H1 (cell line): ENCODE results near the gene H2AZ1. TPM values are rescaled to one million over a fixed set of nuclear protein-coding genes. Genes with fewer than 3 reads are reported as not detected.
A peak's percentile ranks its signal among the peaks of the same experiment; 100 is the strongest.

Source experiments
- ASH2L ChIP-seq: fragments of 200-600, 300-600 bp; sonication (generic); IDR thresholded peaks from one replicate; pipeline ENCODE4 v1.7.1; 2017; ENCODE audit warnings: low read length
- EP300 ChIP-seq, 2 experiments: IDR thresholded peaks; 1 replicate in 1 of 2; 2 replicates in 1 of 2; pipeline ENCODE4 v1.6.1; 2011 to 2012; ENCODE audit warnings: low read depth in 2 of 2, low read length in 2 of 2, mild to moderate bottlenecking in 2 of 2, borderline replicate concordance in 1 of 2, inconsistent platforms in 1 of 2, moderate library complexity in 1 of 2
- NRF1 ChIP-seq: IDR thresholded peaks from 2 replicates; pipeline ENCODE4 v1.6.1; 2011; ENCODE audit warnings: mild to moderate bottlenecking, low read depth, low read length, improper control_type of control experiment
- PHF8 ChIP-seq: fragments of 200-600 bp; sonication (generic); conservative IDR thresholded peaks from 2 replicates; pipeline ENCODE4 v1.7.1; 2012; ENCODE audit warnings: low read depth, mild to moderate bottlenecking, inconsistent platforms, low read length, moderate library complexity
- RNF2 ChIP-seq: fragments of 200-900, 300-1000 bp; sonication (generic); IDR thresholded peaks from 2 replicates; pipeline ENCODE4 v1.7.1; 2016; ENCODE audit warnings: borderline replicate concordance, low read depth, mild to moderate bottlenecking, antibody characterized with exemption, low read length; ENCODE audit not compliant: poor library complexity, severe bottlenecking; ENCODE audit errors: missing control alignments
- SP4 ChIP-seq: IDR thresholded peaks from 2 replicates; pipeline ENCODE4 v1.6.1; 2012; ENCODE audit warnings: low read length, inconsistent platforms
- SUZ12 ChIP-seq: fragments of 200-600 bp; sonication (generic); IDR thresholded peaks from 2 replicates; pipeline ENCODE4 v1.6.1; 2012; ENCODE audit warnings: mild to moderate bottlenecking, inconsistent platforms, low read length, moderate library complexity, mixed read lengths
- TAF7 ChIP-seq: optimal IDR thresholded peaks from 2 replicates; pipeline ENCODE3; 2011; ENCODE audit warnings: low read depth, mild to moderate bottlenecking, inconsistent platforms, low read length, moderate library complexity, borderline replicate concordance
- polyA plus RNA-seq, 7 experiments: library from polyadenylated mRNA; depleted of rRNA in 3 of 7; stranded (reverse) in 5 of 7; unstranded in 2 of 7; fragments of >200 nt in 5 of 7; fragments of 200-250 nt in 2 of 7; gene quantifications; 1 replicate in 5 of 7; 2 replicates in 1 of 7; 4 replicates in 1 of 7; pipeline versions ENCODE4 v1.2.1 to v1.2.3, GENCODE V29; 2011 to 2013; ENCODE audit warnings: missing spikeins in 2 of 7, mixed read lengths in 2 of 7
- total RNA-seq: library from RNA; stranded (reverse); fragmentation: NEBNext Ultra II Directional; extraction: Animal tissue kit (Norgen Biotek cat#: 25700); gene quantifications from 2 replicates; pipeline ENCODE4 v1.2.1, GENCODE V29; 2021
- TF ChIP-seq, protein P1 (sequence below): IDR thresholded peaks from 2 replicates; pipeline ENCODE4 v1.6.1; 2011; ENCODE audit warnings: low read depth, mild to moderate bottlenecking, low read length; ENCODE audit not compliant: insufficient read depth

Gene H2AZ1
- total and polyA plus RNA-seq, 2 of the 8 experiments (the other 6 are each of a cell fraction or from before 2014, with no cell fraction given): 831 to 898 TPM

DNA sequence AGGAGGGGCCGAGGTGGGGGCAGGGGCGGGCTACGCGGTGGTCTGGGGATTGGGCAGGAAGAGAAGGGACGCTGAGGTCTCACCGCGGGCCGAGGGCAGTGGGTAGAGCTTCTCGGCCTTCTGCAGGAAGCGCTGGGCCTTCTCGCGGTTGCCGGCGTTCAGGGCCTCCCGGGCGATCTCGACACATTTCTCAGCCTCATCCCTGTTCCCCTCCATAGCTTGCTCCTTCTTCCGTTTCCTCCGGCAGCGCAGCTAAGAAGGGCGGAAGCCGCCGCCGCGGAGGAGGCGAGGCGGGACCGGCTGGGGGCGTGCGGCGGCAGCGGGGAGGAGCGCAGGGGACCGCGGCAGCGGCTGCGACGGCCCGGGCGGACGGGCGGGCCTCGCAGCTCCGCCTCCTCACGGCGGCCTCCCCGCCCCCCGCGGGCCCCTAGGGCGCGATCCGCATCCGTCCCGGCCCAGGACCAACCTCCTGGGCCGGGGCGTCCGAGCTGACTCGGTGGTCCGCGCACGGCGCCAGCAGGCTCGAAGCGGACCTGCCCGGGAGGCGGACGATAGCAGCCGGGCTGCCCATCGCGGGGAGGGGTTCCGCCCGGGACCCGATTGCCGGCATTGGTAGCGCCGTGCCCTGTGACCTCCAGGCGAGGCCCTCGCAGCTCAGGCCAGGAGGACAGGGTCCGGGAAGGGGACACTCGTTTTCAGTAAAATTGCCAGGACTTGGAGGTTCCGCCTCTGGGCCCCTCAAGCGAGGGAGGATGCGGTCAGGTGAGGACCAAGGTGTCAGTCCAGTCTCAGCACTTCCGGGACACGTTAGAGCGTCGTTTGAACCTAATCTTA is 3.5 kb downstream of the H2AZ1 start, which contains the start of gene DNAJB14 (continued):
- TF ChIP-seq RNF2: no peak
- TF ChIP-seq TAF7: peak; percentile 67
- TF ChIP-seq EP300 (IDR thresholded peaks at IDR 0.05; ENCODE audit: borderline replicate concordance in 1 of 2, low read depth in 2 of 2, low read length in 2 of 2): no peak
- TF ChIP-seq SP4: peak; percentile 27; the same call in 1 of the 2 replicates
- no peak for TF ChIP-seq SUZ12
- peak; percentile 71 for TF ChIP-seq ASH2L
- peak; percentile 60; the same call in 1 of the 2 replicates for TF ChIP-seq PHF8
- TF ChIP-seq NRF1: 0 out of 2 replicates have a peak, but pooled peaks have one; percentile 13
- TF ChIP-seq, protein P1, sequence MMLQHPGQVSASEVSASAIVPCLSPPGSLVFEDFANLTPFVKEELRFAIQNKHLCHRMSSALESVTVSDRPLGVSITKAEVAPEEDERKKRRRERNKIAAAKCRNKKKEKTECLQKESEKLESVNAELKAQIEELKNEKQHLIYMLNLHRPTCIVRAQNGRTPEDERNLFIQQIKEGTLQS: no peak
